Adrenal gland (tissue), 5 donors: ENCODE results near the gene CACUL1.

Source experiments
- CTCF ChIP-seq, 6 experiments: fragments of 450-650 bp in 4 of 6; fragments of 200-600 bp in 2 of 6; sonication (generic) in 1 of 6; IDR thresholded peaks; 1 replicate in 5 of 6; 2 replicates in 1 of 6; pipeline versions ENCODE4 v1.5.1 to v1.8.0; 2016 to 2021; ENCODE audit warnings: antibody characterized with exemption in 6 of 6, mild to moderate bottlenecking in 2 of 6, moderate library complexity in 1 of 6
- POLR2A ChIP-seq, 2 donors: fragments of 450-650 bp; IDR thresholded peaks; one replicate each; pipeline ENCODE4 v1.6.1; 2017; ENCODE audit warnings: antibody characterized with exemption in 2 of 2, mild to moderate bottlenecking in 2 of 2, moderate library complexity in 1 of 2
- donor health status: DM: no; HTN: no; CAD: no.

- no peak for TF ChIP-seq CTCF (IDR thresholded peaks at IDR 0.05)
- no peak for TF ChIP-seq POLR2A (IDR thresholded peaks at IDR 0.05)
Observed at GRCh38 chr10:118758449-118758848, 3.7 kb upstream of the CACUL1 start.
